Measurements from ENCODE around the gene CRACDL. TPM values are rescaled to one million over a fixed set of nuclear protein-coding genes. Genes with fewer than 3 reads are reported as not detected.

The CRACDL gene
- total and polyA plus RNA-seq, 2 of the 13 experiments (the other 11 are each of a cell fraction or from before 2014, with no cell fraction given), result 0.15 to 0.26 TPM

DNA sequence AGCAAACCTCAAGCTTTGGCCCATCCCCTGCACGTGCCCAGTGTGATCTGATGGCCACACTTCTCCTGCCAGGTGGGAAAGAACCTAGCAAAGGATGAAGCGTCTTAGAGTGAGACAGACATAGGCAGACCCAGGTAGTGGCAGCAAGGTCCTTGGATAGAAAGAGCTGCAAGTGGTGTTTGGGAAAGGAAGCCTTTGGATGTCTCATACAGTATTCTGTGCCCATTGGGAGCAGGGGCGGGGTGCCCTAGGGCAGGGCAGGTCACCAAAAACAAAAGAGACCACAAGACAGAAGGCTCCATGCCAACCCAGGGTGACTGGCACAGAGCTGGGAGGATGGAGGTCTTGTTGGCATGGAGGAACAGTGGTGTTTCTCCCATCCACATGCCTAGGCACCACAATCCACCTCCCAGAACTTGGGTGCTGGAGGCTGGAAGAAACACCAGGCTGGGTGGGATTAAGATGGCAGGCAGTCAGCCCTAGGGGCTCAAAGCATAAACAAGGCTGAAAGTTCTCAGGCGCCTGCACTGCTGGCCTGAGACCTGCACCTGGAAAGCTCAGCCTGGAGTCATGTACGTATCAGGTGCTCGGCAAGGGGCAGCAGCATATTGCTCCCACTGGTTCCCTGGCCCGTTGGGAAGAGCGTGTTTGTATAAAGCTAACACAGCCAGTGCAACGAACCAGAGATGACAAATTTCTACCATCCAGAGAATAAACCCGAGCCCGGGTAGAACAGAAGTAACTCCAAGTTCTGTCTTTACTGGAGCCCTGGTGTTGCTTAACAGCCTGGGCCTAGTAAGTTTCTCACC lies 52.9 kb downstream of the CRACDL start:
- BruUV-seq (replicated peaks), result no TSS peak
- TF ChIP-seq SP1 (IDR thresholded peaks at IDR 0.05), result no peak
- TF ChIP-seq SP1 (CRISPR knock-in tag; IDR thresholded peaks at IDR 0.05), result no peak
- no peak for TF ChIP-seq SOX13 (IDR thresholded peaks at IDR 0.05)
- no peak for TF ChIP-seq SOX13 (CRISPR knock-in tag; conservative IDR thresholded peaks at IDR 0.05 in 1 of 2, IDR thresholded peaks at IDR 0.05 in 1 of 2)
- no peak for TF ChIP-seq RFXAP (CRISPR knock-in tag; IDR thresholded peaks at IDR 0.05; ENCODE audit: borderline replicate concordance)
- TF ChIP-seq ZNF451 (CRISPR knock-in tag; IDR thresholded peaks at IDR 0.05), result no peak
- TF ChIP-seq ZNF567 (CRISPR knock-in tag; IDR thresholded peaks at IDR 0.05; ENCODE audit: borderline replicate concordance), result no peak
- no peak for TF ChIP-seq NR2F2 (IDR thresholded peaks at IDR 0.05; ENCODE audit: borderline replicate concordance, low read depth)
- TF ChIP-seq ZNF839 (CRISPR knock-in tag; IDR thresholded peaks at IDR 0.05; ENCODE audit: borderline replicate concordance), result no peak
- TF ChIP-seq SP4 (CRISPR knock-in tag; IDR thresholded peaks at IDR 0.05), result no peak
- TF ChIP-seq TBP (CRISPR knock-in tag; IDR thresholded peaks at IDR 0.05), result no peak
- no peak for TF ChIP-seq SP140L (CRISPR knock-in tag; IDR thresholded peaks at IDR 0.05; ENCODE audit: borderline replicate concordance)
- TF ChIP-seq ZNF382 (CRISPR knock-in tag; IDR thresholded peaks at IDR 0.05; ENCODE audit: borderline replicate concordance), result no peak
- TF ChIP-seq KLF12 (CRISPR knock-in tag; IDR thresholded peaks at IDR 0.05; ENCODE audit: borderline replicate concordance), result no peak
- DNase-seq (ENCODE audit: low spot score) (no peak), FAIRE-seq (no peak), ATAC-seq (0 out of 3 replicates have a peak, but pooled peaks have one; percentile 18)
- ChIA-PET POLR2A (no interaction called here), CTCF (ENCODE audit: low intra/inter-chr PET ratio, low total read pairs) (no interaction called here)
- Histone ChIP-seq H3K4me3 (replicated peaks in 1 of 3; ENCODE audit: insufficient read depth in 1 of 3, low read depth in 2 of 3, low read length in 3 of 3) (no peak overlapping the region), H2AFZ (ENCODE audit: low read length) (no peak overlapping the region), H3K4me2 (ENCODE audit: low read depth, low read length) (no peak overlapping the region), H3K27ac (ENCODE audit: extremely low read length, insufficient read depth, low read length) (no peak overlapping the region), H3K79me2 (ENCODE audit: insufficient read depth, low read length) (no peaks in the 10 kb centered on the region), H3K9me3 (ENCODE audit: low read length) (peaks cover 21% of the 10 kb centered on the region), H3K36me3 (replicated peaks in 1 of 2; ENCODE audit: control insufficient read depth in 1 of 2, insufficient read depth in 2 of 2, low read length in 2 of 2) (no peaks in the 10 kb centered on the region), H3K27me3 (ENCODE audit: control insufficient read depth in 1 of 2, insufficient read depth in 2 of 2, low read length in 2 of 2) (peaks cover 2 to 40% of the 10 kb centered on the region in 2 experiments; a peak in 3 of 5 replicates), H3K4me1 (ENCODE audit: insufficient read depth, low read length) (no peaks in the 10 kb centered on the region), H3K9ac (ENCODE audit: insufficient read depth, low read depth, low read length) (no peak overlapping the region), H4K20me1 (ENCODE audit: insufficient read depth, low read length) (no peaks in the 10 kb centered on the region)
- in situ Hi-C loops (cut with HindIII; ENCODE audit: extremely low pct_ligation_motif_present, low pct_unique_long_range_greater_than_20kb), result loop anchor here (5.0 kb wide), 1 partner anchor 184 kb away; no protein-coding TSS in a partner anchor
- intact Hi-C loops (cut with micrococcal nuclease; ENCODE audit: unreplicated experiment), result no loop called here
- 25% methylated on average over 10 of the region's 11 CpGs for WGBS (ENCODE audit: low lambda C conversion rate)
